MG63 (cell line): ENCODE results near the gene PGM2L1. TPM values are rescaled to one million over a fixed set of nuclear protein-coding genes. Genes with fewer than 3 reads are reported as not detected.

Source experiments
- DNase-seq: peaks from one replicate; pipeline ENCODE4 v3.0.0-alpha.2; 2020
- H3K27me3 ChIP-seq: fragments of 250-450 bp; sonication (Bioruptor Pico); 2 replicates; pipeline ENCODE4 v1.5.1; 2020; ENCODE audit warnings: mild to moderate bottlenecking, moderate library complexity
- H3K36me3 ChIP-seq: fragments of 250-450 bp; sonication (Bioruptor Pico); 2 replicates; pipeline ENCODE4 v1.5.1; 2020; ENCODE audit warnings: mild to moderate bottlenecking, moderate library complexity
- H3K4me3 ChIP-seq: fragments of 250-450 bp; sonication (Bioruptor Pico); 2 replicates; pipeline ENCODE4 v1.5.1; 2020; ENCODE audit warnings: mild to moderate bottlenecking, moderate library complexity
- H3K9me3 ChIP-seq: fragments of 250-450 bp; sonication (Bioruptor Pico); 2 replicates; pipeline ENCODE4 v1.5.1; 2020; ENCODE audit warnings: mild to moderate bottlenecking, moderate library complexity
- total RNA-seq: library from RNA; depleted of rRNA; stranded (reverse); fragments of >200 nt; shearing (Covaris generic); gene quantifications from 2 replicates; pipeline ENCODE4 v1.2.3, GENCODE V29; 2014; ENCODE audit warnings: low replicate concordance

The PGM2L1 gene
- total RNA-seq, 1 experiment from 2014 or later, result 0.92 TPM

- no peaks in the 10 kb centered on the region for H3K27me3 ChIP-seq
- H3K9me3 ChIP-seq, result no peaks in the 10 kb centered on the region
- DNase-seq, result no peak
- no peak overlapping the region for H3K4me3 ChIP-seq
- no peaks in the 10 kb centered on the region for H3K36me3 ChIP-seq
Observed at GRCh38 chr11:74412733-74413359, 14.6 kb upstream of the PGM2L1 start.

DNA sequence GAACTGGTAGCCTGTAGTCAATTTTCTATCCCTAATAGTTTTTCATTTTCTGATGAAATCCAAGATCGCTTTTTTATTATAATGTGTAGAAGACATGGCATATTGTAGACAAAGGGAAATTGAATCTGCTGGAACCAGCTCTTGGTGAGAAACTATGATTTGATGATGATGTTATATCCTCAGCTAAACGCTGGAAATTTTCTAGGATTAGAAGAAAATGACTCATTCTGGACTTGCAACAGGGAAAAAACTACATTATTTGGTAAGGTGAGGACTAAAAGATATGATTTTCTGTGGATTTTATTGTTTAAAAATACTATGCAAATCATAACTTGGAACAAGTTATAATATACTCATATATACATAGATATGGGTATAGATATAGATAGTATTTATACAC is 14.1 kb upstream of the PGM2L1 start:
- no peaks in the 10 kb centered on the region for H3K27me3 ChIP-seq
- no peaks in the 10 kb centered on the region for H3K9me3 ChIP-seq
- no peak for DNase-seq
- no peak overlapping the region for H3K4me3 ChIP-seq
- no peaks in the 10 kb centered on the region for H3K36me3 ChIP-seq

DNA sequence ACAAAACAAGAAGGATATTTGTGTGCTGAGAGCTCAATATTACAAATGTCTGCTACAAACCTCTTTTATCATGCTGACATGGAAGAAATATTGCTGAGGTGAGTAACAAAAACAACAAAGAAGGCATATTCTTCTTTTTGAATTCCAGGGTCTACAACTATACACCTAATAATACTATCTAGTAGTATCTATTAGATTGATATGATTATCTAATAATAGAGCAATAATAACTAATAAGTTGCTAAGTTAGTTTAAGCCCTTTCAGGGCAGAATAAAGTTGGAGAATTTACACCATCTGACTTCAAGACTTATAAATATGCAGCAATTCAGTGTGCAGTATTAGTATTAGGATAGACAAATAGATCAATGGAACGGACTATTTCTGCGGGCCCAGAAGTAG is 11.4 kb upstream of the PGM2L1 start:
- DNase-seq, result no peak
- no peaks in the 10 kb centered on the region for H3K9me3 ChIP-seq
- no peak overlapping the region for H3K4me3 ChIP-seq
- no peaks in the 10 kb centered on the region for H3K27me3 ChIP-seq
- H3K36me3 ChIP-seq, result no peaks in the 10 kb centered on the region

GRCh38 chr11:74403607-74404321 is 5.5 kb upstream of the PGM2L1 start:
- H3K9me3 ChIP-seq, result no peaks in the 10 kb centered on the region
- no peak overlapping the region for H3K4me3 ChIP-seq
- no peak for DNase-seq
- H3K27me3 ChIP-seq, result no peaks in the 10 kb centered on the region
- H3K36me3 ChIP-seq, result no peaks in the 10 kb centered on the region

GRCh38 chr11:74400606-74401005 is 2.4 kb upstream of the PGM2L1 start:
- no peak overlapping the region for H3K4me3 ChIP-seq
- no peak for DNase-seq
- no peaks in the 10 kb centered on the region for H3K27me3 ChIP-seq
- H3K36me3 ChIP-seq, result no peaks in the 10 kb centered on the region
- no peaks in the 10 kb centered on the region for H3K9me3 ChIP-seq

GRCh38 chr11:74397501-74398243 is 561 bp downstream of the PGM2L1 start:
- Histone ChIP-seq H3K27me3 (no peaks in the 10 kb centered on the region), H3K36me3 (no peaks in the 10 kb centered on the region), H3K9me3 (no peaks in the 10 kb centered on the region), H3K4me3 (peak overlapping the region; percentile 94)
- DNase-seq, result no peak

DNA sequence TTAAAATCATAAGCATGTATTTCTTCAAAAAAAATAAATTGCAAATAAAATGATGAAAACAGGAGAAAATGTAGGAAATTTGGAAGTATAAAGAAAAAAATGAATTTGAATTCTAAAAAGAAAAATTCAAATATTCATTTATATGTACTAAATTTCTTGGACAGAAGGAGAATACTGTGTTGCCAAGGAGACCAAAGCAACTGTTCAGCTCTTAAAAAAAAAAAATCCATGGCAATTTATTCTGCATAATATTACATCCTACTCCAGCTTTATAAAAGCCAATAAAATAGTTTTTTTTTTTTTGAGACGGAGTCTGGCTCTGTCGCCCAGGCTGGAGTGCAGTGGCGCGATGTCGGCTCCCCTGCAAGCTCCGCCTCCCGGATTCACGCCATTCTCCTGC is 6.0 kb downstream of the PGM2L1 start:
- Histone ChIP-seq H3K36me3 (no peaks in the 10 kb centered on the region), H3K4me3 (no peak overlapping the region), H3K27me3 (peaks cover 3% of the 10 kb centered on the region), H3K9me3 (no peaks in the 10 kb centered on the region)
- DNase-seq, result no peak

DNA sequence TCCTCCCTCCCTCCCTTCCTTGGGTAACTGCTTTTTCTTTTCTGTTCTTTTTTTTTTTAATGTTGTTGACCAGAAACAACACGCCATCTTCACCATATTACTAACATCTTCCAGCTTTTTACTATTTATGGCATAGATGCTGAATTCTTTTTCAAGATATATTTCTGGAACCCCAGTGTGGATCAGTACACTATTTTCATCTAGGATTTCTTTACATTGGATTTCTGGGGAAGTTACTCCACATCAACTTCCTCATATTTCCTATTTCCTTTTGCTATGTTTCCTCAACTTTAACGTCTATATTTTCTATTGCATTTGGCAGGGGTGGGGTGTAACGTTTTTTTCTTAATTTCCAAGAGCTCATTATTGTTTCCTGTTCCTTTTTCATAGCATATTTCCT is 7.0 kb downstream of the PGM2L1 start:
- no peak overlapping the region for H3K4me3 ChIP-seq
- peaks cover 3% of the 10 kb centered on the region for H3K27me3 ChIP-seq
- no peak for DNase-seq
- H3K36me3 ChIP-seq, result no peaks in the 10 kb centered on the region
- no peaks in the 10 kb centered on the region for H3K9me3 ChIP-seq

GRCh38 chr11:74390697-74391096 is 7.5 kb downstream of the PGM2L1 start:
- Histone ChIP-seq H3K9me3 (no peaks in the 10 kb centered on the region), H3K4me3 (no peak overlapping the region), H3K36me3 (no peaks in the 10 kb centered on the region), H3K27me3 (peaks cover 3% of the 10 kb centered on the region)
- DNase-seq, result no peak

DNA sequence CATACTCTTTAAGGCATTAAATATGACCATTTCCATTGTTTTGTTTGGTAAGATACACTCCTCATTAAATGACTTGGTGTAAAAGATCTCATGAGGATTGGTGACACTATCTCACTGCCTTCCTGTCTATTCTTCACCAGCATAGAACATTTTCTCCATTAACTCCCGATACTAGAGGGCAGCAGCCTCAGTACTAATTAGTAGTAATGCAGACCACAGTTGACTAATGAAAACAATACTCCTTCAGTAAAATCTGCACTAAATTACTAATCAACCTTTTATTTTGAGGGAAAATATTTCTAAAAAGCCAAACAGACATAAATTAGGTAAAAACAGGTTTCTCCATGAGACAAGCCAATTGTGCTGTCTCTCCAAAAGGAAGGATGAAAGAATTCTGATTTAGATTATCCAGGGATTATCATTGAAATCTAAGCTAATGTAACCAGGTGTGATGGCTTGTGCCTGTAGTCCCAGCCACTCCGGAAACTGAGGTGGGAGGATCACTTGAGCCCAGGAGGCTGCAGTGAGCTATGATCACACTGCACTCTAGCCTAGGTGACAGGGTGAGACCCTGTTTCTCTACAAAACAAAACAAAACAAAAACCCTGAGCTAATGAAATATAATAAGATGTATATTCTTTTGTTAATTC is 9.4 kb downstream of the PGM2L1 start:
- Histone ChIP-seq H3K27me3 (peaks cover 3% of the 10 kb centered on the region), H3K9me3 (no peaks in the 10 kb centered on the region), H3K4me3 (no peak overlapping the region), H3K36me3 (no peaks in the 10 kb centered on the region)
- DNase-seq, result peak; percentile 12

DNA sequence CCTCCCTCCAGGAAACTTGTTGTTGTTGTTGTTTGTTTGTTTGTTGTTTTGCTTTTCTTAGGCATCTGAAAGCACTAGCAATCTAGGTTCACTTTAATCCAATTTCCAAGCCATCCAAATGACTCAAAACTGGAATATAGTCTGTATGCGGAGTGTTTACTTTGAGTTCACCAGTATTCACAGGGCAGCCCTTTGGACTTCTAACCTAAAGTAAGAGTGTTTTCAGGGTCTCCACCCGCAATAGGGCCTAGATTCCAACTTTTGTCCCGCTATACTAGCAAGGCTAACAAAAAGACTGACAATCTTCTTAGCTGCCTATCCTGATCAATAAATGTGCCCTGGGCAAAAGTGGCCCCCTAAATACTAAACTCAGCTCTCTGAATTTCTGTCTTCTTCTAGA is 13.6 kb downstream of the PGM2L1 start:
- H3K27me3 ChIP-seq, result no peaks in the 10 kb centered on the region
- H3K4me3 ChIP-seq, result no peak overlapping the region
- no peak for DNase-seq
- no peaks in the 10 kb centered on the region for H3K9me3 ChIP-seq
- no peaks in the 10 kb centered on the region for H3K36me3 ChIP-seq

DNA sequence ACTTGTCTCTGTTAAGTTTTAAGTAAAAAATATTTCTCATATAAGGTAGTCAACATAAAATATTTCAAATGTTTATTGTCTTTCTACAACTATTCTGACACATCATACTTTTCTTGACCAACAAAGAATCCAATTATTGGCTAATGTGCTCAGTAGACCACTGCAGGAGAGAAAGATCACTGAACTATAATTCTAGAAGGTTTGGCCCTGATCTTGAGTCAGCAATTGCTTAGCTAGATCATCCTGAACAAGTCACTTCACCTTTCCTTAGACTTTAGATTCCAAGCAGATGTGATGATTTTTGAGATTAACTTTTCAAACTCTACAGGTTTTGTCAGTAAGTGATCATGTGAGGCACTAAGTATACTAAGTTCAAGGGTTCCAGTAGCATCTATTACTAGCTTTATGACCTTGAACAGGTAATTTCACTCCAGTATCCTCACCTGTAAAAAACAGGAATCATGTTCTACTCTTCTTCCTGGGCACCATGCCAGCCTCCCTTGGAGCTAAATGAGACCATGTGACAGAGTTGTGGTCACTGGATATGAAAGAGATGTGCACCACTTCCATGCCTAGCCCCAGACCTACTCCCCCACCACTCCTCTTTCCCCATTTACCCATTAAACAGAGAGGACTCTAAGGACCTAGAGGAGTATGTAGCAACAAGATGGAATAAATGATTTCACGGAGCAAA is 17.3 kb downstream of the PGM2L1 start:
- no peak overlapping the region for H3K4me3 ChIP-seq
- H3K27me3 ChIP-seq, result no peaks in the 10 kb centered on the region
- H3K36me3 ChIP-seq, result no peaks in the 10 kb centered on the region
- no peaks in the 10 kb centered on the region for H3K9me3 ChIP-seq
- DNase-seq, result no peak

DNA sequence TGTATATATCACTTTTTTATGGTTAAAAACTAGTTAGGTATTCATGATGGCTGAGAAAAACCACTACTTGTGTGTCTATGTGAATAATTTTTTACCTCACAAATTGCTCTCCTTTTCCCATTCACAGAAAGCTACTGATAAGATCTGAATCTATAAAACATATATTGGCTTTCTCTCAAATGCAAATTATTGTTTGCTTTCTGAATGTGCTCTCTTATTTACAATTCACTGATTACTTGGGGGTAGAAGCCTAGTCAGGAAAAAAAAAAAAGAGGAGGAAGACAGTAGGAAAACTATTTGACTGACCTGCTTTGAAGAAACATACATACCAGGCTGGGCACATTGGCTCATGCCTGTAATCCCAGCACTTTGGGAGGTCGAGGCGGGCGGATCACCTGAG is 20.5 kb downstream of the PGM2L1 start:
- Histone ChIP-seq H3K9me3 (no peaks in the 10 kb centered on the region), H3K36me3 (no peaks in the 10 kb centered on the region), H3K4me3 (no peak overlapping the region), H3K27me3 (no peaks in the 10 kb centered on the region)
- no peak for DNase-seq

- no peaks in the 10 kb centered on the region for H3K36me3 ChIP-seq
- H3K4me3 ChIP-seq, result no peak overlapping the region
- H3K27me3 ChIP-seq, result no peaks in the 10 kb centered on the region
- DNase-seq, result no peak
- no peaks in the 10 kb centered on the region for H3K9me3 ChIP-seq
Observed at GRCh38 chr11:74373382-74373781, 24.9 kb downstream of the PGM2L1 start.

DNA sequence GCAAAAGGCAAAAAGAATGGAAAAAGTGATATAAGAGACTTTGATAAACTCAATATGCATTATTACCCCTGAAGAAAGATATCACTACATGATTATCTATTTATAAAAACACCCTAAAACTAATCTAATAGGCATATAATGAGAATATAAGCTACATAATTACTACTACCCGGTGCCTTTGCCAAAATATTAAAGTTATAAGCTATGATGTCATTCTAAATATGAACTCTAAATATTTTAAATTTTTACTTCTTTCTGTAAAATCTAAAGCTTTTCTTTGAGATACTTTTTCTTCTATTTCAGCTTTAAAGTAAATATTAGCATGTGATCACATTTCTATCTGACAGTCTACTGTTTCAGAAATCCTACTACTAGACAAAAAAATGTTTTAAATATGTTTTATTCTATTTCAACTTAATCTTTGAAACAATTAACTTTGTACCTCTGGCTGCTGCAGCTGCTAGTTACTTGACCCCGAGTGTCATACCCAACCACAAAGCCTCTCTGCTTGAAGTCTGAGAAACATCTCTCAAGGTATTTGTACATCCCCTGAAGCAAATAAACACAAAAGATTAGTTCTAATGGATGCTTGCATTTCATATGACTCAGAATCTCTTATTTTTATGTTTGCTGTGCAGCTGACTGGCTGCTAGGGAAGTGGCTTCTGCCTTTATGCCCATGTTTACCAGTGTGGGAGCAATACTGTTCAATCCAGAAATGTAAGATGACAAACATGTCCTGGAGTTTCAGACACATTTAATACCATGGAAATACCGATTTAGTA is 26.8 kb downstream of the PGM2L1 start:
- Histone ChIP-seq H3K27me3 (no peaks in the 10 kb centered on the region), H3K4me3 (no peak overlapping the region), H3K9me3 (no peaks in the 10 kb centered on the region), H3K36me3 (no peaks in the 10 kb centered on the region)
- peak; percentile 18 for DNase-seq

- H3K9me3 ChIP-seq, result no peaks in the 10 kb centered on the region
- no peaks in the 10 kb centered on the region for H3K36me3 ChIP-seq
- H3K27me3 ChIP-seq, result no peaks in the 10 kb centered on the region
- DNase-seq, result no peak
- H3K4me3 ChIP-seq, result no peak overlapping the region
Observed at GRCh38 chr11:74370123-74370522, 28.1 kb downstream of the PGM2L1 start.
